Measurements from ENCODE around the gene SCGB1D2.

- no peak for TF ChIP-seq POLR2AphosphoS5 (IDR thresholded peaks at IDR 0.05)
- TF ChIP-seq CTCF (IDR thresholded peaks at IDR 0.05): no peak
- no peak for TF ChIP-seq EP300 (IDR thresholded peaks at IDR 0.05)
Observed at GRCh38 chr11:62273789-62274275, 31.8 kb downstream of the SCGB1D2 start.
